ENCODE measurements around the gene DLG2. TPM values are rescaled to one million over a fixed set of nuclear protein-coding genes. Genes with fewer than 3 reads are reported as not detected.

DLG2 gene
- total and polyA plus RNA-seq, 9 of the 15 experiments (the other 6 are each of a cell fraction or from before 2014, with no cell fraction given), result 0.52 to 1.6 (median 0.95) TPM

- DNase-seq (ENCODE audit: extremely low read depth in 1 of 4, low spot score in 3 of 4), result no peak
- Histone ChIP-seq H3K9me3 (replicated peaks; ENCODE audit: control insufficient read depth, insufficient read depth, low read depth, low read length) (no peaks in the 10 kb centered on the region), H3K4me2 (ENCODE audit: insufficient read depth, low read length) (no peak overlapping the region), H3K79me2 (ENCODE audit: control insufficient read depth, insufficient read depth, low read length) (no peaks in the 10 kb centered on the region), H2AFZ (ENCODE audit: low read depth, low read length) (no peak overlapping the region), H3K9me1 (ENCODE audit: control insufficient read depth, insufficient read depth, low read length) (no peaks in the 10 kb centered on the region), H4K20me1 (replicated peaks; ENCODE audit: control insufficient read depth, insufficient read depth, low read length) (no peaks in the 10 kb centered on the region), H3K4me1 (replicated peaks in 1 of 2; ENCODE audit: control insufficient read depth in 2 of 2, insufficient read depth in 2 of 2, low read length in 2 of 2) (no peaks in the 10 kb centered on the region; a peak in 1 of 5 replicates), H3K27me3 (ENCODE audit: control insufficient read depth in 2 of 2, insufficient read depth in 2 of 2, low read length in 2 of 2) (no peaks in the 10 kb centered on the region), H3K9ac (ENCODE audit: insufficient read depth in 1 of 2, low read depth in 2 of 2, low read length in 2 of 2) (no peak overlapping the region), H3K27ac (ENCODE audit: extremely low read depth, low read depth, low read length) (no peak overlapping the region), H3K4me3 (no peak overlapping the region), H3K36me3 (ENCODE audit: control insufficient read depth, insufficient read depth, low read length) (no peaks in the 10 kb centered on the region)
- BruUV-seq (replicated peaks), result no TSS peak
- no peak for FAIRE-seq
- in situ Hi-C loops (cut with MboI), result no loop called here
- 0% methylated on average over 1 of the region's 1 CpG for WGBS (ENCODE audit: insufficient coverage, low coverage, missing lambda C conversion rate)
- TF ChIP-seq IRF2 (CRISPR knock-in tag; IDR thresholded peaks at IDR 0.05) (no peak), KDM4B (IDR thresholded peaks at IDR 0.05; ENCODE audit: borderline replicate concordance in 2 of 2, low read depth in 1 of 2) (no peak), EHMT2 (IDR thresholded peaks at IDR 0.05) (no peak), SRSF1 (IDR thresholded peaks at IDR 0.05; ENCODE audit: low read depth, low read length) (no peak), SREBF2 (CRISPR knock-in tag; IDR thresholded peaks at IDR 0.05) (no peak), SIRT6 (IDR thresholded peaks at IDR 0.05; ENCODE audit: low read depth, low read length) (no peak), CCAR2 (IDR thresholded peaks at IDR 0.05; ENCODE audit: low read depth, low read length) (no peak), RFX5 (IDR thresholded peaks at IDR 0.05; ENCODE audit: low read depth, low read length) (no peak), ZNF212 (CRISPR knock-in tag; IDR thresholded peaks at IDR 0.05) (no peak), SNAPC5 (CRISPR knock-in tag; IDR thresholded peaks at IDR 0.05) (no peak), BRF1 (IDR thresholded peaks at IDR 0.05; ENCODE audit: borderline replicate concordance, extremely low read depth, insufficient read length) (no peak), RAD21 (CRISPR knock-in tag; conservative IDR thresholded peaks at IDR 0.05 in 1 of 2, IDR thresholded peaks at IDR 0.05 in 1 of 2) (no peak), YBX1 (IDR thresholded peaks at IDR 0.05) (no peak), POU5F1 (IDR thresholded peaks at IDR 0.05; ENCODE audit: borderline replicate concordance, low read depth, low read length, partially characterized antibody) (no peak), HINFP (tag; conservative IDR thresholded peaks at IDR 0.05; ENCODE audit: low read depth) (no peak), PHF20 (IDR thresholded peaks at IDR 0.05; ENCODE audit: partially characterized antibody) (no peak), THAP7 (CRISPR knock-in tag; IDR thresholded peaks at IDR 0.05) (no peak), HNRNPK (IDR thresholded peaks at IDR 0.05; ENCODE audit: low read depth, low read length, poor library complexity, severe bottlenecking) (no peak), TOE1 (IDR thresholded peaks at IDR 0.05; ENCODE audit: borderline replicate concordance) (no peak), TOE1 (CRISPR knock-in tag; IDR thresholded peaks at IDR 0.05; ENCODE audit: borderline replicate concordance, low read depth) (no peak), HMGXB4 (CRISPR knock-in tag; IDR thresholded peaks at IDR 0.05) (no peak)
- intact Hi-C loops (cut with micrococcal nuclease), result loop anchor here (10.0 kb wide), 1 partner anchor 492 kb away; no protein-coding TSS in a partner anchor
- CTCF ChIA-PET (ENCODE audit: low intra/inter-chr PET ratio), result no interaction called here
- POLR2A ChIA-PET, result no interaction called here
- ATAC-seq, result no peak
Observed at GRCh38 chr11:83727251-83727650, 1899.9 kb downstream of the DLG2 start.

Measured in K562 (cell line).